KMS-11 (cell line): ENCODE measurements around the gene GFI1.

ENCODE experiments used
- H2AFZ ChIP-seq: fragments of 200-600 bp; sonication (generic); 2 replicates; pipeline ENCODE4 v1.6.1; 2016; ENCODE audit warnings: antibody characterized with exemption, mixed run types, low read depth
- H3K27ac ChIP-seq: fragments of 200-600 bp; sonication (generic); 2 replicates; pipeline ENCODE4 v1.6.1; 2016; ENCODE audit warnings: mild to moderate bottlenecking, mixed run types
- H3K27me3 ChIP-seq: fragments of 200-600 bp; sonication (generic); 2 replicates; pipeline ENCODE4 v1.6.1; 2017; ENCODE audit warnings: mild to moderate bottlenecking, low read depth, mixed run types, moderate library complexity; ENCODE audit not compliant: insufficient read depth
- H3K36me3 ChIP-seq: fragments of 200-600 bp; sonication (generic); 2 replicates; pipeline ENCODE4 v1.6.1; 2017; ENCODE audit warnings: mild to moderate bottlenecking, mixed run types; ENCODE audit not compliant: insufficient read depth
- H3K4me1 ChIP-seq: fragments of 200-600 bp; sonication (generic); 2 replicates; pipeline ENCODE4 v1.6.1; 2016; ENCODE audit warnings: mild to moderate bottlenecking, low read depth, mixed run types; ENCODE audit not compliant: poor library complexity, severe bottlenecking
- H3K4me2 ChIP-seq: fragments of 200-600 bp; sonication (generic); 2 replicates; pipeline ENCODE4 v1.7.0; 2016; ENCODE audit warnings: mild to moderate bottlenecking, mixed run types
- H3K4me3 ChIP-seq: fragments of 200-600 bp; sonication (generic); IDR thresholded peaks from 2 replicates; pipeline ENCODE4 v1.6.1; 2017; ENCODE audit warnings: low read depth, low read length, mixed read lengths; ENCODE audit not compliant: insufficient read depth
- H3K79me2 ChIP-seq: fragments of 200-600 bp; sonication (generic); 2 replicates; pipeline ENCODE4 v1.6.1; 2016; ENCODE audit warnings: low read depth, mixed run types; ENCODE audit not compliant: insufficient read depth
- H3K9ac ChIP-seq: fragments of 200-600 bp; sonication (generic); 2 replicates; pipeline ENCODE4 v1.6.1; 2016; ENCODE audit warnings: mild to moderate bottlenecking, mixed run types
- H4K20me1 ChIP-seq: fragments of 200-600 bp; sonication (generic); 2 replicates; pipeline ENCODE4 v1.6.1; 2016; ENCODE audit warnings: mild to moderate bottlenecking, mixed run types; ENCODE audit not compliant: insufficient read depth
- TF ChIP-seq, protein P1 (sequence below): fragments of 200-600 bp; sonication (generic); conservative IDR thresholded peaks from 2 replicates; pipeline ENCODE4 v1.6.1; 2017; ENCODE audit warnings: low read depth, mild to moderate bottlenecking, antibody characterized with exemption, low read length, moderate library complexity, mixed read lengths

GFI1 gene

DNA sequence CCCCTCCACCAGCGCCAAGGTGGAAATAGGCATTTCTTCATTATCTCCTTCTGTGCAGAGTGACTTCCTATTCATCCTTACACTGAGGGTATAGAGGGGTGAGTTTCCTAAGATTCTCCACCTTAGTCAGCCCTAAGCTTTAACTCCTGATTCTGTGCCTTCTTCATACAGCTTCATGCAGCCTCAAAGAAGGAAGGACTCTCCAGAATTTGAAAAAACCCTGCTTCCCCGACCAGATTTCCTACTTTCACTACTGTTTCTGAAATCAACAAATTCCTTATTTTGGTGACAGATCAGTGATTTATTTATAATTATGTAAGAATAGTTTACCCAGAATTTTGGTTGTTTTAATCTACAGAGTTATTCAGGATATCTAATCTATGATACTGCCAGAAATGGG, 28.6 kb downstream of the GFI1 start:
- H3K79me2 ChIP-seq: no peaks in the 10 kb centered on the region
- no peaks in the 10 kb centered on the region for H3K36me3 ChIP-seq
- H3K27me3 ChIP-seq: no peaks in the 10 kb centered on the region
- TF ChIP-seq, protein P1, sequence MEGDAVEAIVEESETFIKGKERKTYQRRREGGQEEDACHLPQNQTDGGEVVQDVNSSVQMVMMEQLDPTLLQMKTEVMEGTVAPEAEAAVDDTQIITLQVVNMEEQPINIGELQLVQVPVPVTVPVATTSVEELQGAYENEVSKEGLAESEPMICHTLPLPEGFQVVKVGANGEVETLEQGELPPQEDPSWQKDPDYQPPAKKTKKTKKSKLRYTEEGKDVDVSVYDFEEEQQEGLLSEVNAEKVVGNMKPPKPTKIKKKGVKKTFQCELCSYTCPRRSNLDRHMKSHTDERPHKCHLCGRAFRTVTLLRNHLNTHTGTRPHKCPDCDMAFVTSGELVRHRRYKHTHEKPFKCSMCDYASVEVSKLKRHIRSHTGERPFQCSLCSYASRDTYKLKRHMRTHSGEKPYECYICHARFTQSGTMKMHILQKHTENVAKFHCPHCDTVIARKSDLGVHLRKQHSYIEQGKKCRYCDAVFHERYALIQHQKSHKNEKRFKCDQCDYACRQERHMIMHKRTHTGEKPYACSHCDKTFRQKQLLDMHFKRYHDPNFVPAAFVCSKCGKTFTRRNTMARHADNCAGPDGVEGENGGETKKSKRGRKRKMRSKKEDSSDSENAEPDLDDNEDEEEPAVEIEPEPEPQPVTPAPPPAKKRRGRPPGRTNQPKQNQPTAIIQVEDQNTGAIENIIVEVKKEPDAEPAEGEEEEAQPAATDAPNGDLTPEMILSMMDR: no peak
- H4K20me1 ChIP-seq: no peaks in the 10 kb centered on the region
- no peak overlapping the region for H3K4me2 ChIP-seq
- H2AFZ ChIP-seq: no peak overlapping the region
- H3K4me3 ChIP-seq: no peak overlapping the region
- no peak overlapping the region for H3K9ac ChIP-seq
- peaks cover 19% of the 10 kb centered on the region for H3K4me1 ChIP-seq
- no peak overlapping the region for H3K27ac ChIP-seq

DNA sequence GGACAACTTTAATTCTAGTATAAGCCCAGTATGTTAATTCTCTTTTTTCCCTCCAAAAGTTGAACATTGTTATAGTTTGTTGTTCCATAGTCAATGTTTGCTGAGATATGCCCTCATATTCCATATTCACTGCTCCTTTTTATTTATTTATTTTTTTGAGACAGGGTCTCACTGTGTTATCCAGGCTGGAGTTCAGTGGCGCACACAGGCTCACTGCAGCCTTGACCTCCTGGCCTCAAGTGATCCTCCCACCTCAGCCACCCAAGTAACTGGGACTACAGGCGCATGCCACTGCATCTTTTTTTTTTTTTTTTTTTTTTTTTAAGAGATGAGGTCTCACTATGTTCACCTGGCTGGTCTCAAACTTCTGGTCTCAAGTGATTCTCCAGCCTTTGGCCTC, 38.7 kb downstream of the GFI1 start:
- no peak overlapping the region for H3K4me3 ChIP-seq
- no peaks in the 10 kb centered on the region for H3K27me3 ChIP-seq
- H3K79me2 ChIP-seq: no peaks in the 10 kb centered on the region
- no peaks in the 10 kb centered on the region for H3K4me1 ChIP-seq
- TF ChIP-seq, protein P1: no peak
- no peaks in the 10 kb centered on the region for H3K36me3 ChIP-seq
- H4K20me1 ChIP-seq: no peaks in the 10 kb centered on the region
- H2AFZ ChIP-seq: no peak overlapping the region
- H3K9ac ChIP-seq: no peak overlapping the region
- H3K27ac ChIP-seq: no peak overlapping the region
- H3K4me2 ChIP-seq: no peak overlapping the region

DNA sequence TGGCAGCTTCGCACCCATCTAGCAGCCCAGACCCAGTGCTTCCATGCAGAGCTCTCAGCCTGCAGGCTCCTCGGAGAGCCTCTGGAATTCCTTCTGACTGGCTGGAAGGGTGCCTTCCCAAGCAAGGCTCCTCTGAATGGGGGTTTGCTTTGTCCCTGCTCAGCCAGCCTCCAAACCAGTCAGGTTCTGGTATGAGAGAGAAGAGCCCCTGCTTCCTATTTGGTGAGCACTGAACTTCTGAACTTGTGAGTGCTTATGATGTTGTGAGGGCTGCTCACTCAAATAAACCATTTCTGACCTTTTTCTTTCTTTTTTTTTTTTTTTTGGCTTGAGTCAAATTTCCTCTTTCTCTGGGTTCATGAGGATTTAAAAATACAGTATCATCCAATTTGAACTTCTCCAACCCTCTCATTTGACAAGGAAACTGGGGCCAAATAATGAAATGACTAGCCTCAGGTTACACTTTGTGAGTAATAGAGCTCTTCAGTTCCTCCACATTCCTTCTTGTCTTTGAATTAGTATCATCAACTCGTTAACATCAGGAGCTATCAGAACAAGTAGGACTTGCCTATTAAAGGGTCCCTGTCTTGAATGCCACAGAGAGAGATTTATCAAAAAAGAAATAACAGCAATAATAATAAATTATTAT, 39.6 kb downstream of the GFI1 start:
- Histone ChIP-seq H3K4me2 (no peak overlapping the region), H3K27ac (no peak overlapping the region)
- TF ChIP-seq, protein P1: no peak

DNA sequence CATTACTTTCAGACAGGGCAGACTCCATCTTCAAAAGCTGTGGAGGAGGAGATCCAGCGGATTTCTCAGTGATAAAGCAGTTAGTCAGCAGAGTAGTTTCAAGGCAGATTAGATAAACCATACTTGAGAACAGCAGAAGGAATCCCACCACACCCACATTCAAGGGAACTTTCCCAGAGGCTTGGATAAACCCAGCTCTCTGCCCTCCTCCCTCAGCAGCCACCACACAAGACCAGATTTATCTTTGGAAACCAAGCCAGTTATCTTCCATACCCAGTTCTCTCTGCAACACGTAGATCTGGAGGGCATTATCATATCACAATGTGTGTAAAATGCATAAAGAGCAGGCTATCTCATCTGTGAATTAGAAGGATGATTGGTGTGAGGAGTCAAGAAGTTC, 40.2 kb downstream of the GFI1 start:
- H3K36me3 ChIP-seq: no peaks in the 10 kb centered on the region
- no peaks in the 10 kb centered on the region for H3K4me1 ChIP-seq
- no peaks in the 10 kb centered on the region for H4K20me1 ChIP-seq
- H3K9ac ChIP-seq: no peak overlapping the region
- no peak overlapping the region for H3K27ac ChIP-seq
- no peaks in the 10 kb centered on the region for H3K27me3 ChIP-seq
- TF ChIP-seq, protein P1: no peak
- H3K4me3 ChIP-seq: no peak overlapping the region
- no peak overlapping the region for H3K4me2 ChIP-seq
- no peak overlapping the region for H2AFZ ChIP-seq
- H3K79me2 ChIP-seq: no peaks in the 10 kb centered on the region

More for the DNA sequence above, 39.6 kb downstream of the GFI1 start:
- H3K27me3 ChIP-seq: no peaks in the 10 kb centered on the region
- H3K4me1 ChIP-seq: no peaks in the 10 kb centered on the region
- H4K20me1 ChIP-seq: no peaks in the 10 kb centered on the region
- no peaks in the 10 kb centered on the region for H3K79me2 ChIP-seq
- H2AFZ ChIP-seq: no peak overlapping the region
- H3K36me3 ChIP-seq: no peaks in the 10 kb centered on the region
- H3K4me3 ChIP-seq: no peak overlapping the region
- H3K9ac ChIP-seq: no peak overlapping the region
